ENCODE results near the gene RASSF3.

DNA sequence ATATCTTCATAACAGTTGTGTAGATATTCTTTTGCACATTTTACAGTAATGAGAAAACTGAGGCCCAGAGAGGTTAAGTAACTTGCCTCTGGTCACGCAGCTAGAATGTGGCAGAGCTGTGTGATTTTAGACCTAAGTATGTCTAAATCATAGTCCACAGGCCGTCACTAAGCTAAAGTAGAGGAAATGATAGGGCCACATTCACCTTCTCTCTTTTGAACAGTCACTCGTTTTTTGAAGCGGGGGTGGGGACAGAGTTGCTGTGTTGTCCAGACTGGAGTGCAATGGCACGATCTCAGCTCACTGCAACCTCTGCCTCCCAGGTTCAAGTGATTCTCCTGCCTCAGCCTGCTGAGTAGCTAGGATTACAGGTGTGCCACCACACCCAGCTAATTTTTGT is 68.5 kb downstream of the RASSF3 start:
- TF ChIP-seq, protein P1, sequence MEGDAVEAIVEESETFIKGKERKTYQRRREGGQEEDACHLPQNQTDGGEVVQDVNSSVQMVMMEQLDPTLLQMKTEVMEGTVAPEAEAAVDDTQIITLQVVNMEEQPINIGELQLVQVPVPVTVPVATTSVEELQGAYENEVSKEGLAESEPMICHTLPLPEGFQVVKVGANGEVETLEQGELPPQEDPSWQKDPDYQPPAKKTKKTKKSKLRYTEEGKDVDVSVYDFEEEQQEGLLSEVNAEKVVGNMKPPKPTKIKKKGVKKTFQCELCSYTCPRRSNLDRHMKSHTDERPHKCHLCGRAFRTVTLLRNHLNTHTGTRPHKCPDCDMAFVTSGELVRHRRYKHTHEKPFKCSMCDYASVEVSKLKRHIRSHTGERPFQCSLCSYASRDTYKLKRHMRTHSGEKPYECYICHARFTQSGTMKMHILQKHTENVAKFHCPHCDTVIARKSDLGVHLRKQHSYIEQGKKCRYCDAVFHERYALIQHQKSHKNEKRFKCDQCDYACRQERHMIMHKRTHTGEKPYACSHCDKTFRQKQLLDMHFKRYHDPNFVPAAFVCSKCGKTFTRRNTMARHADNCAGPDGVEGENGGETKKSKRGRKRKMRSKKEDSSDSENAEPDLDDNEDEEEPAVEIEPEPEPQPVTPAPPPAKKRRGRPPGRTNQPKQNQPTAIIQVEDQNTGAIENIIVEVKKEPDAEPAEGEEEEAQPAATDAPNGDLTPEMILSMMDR (IDR thresholded peaks at IDR 0.05): no peak
- TF ChIP-seq POLR2A (IDR thresholded peaks at IDR 0.05): no peak

Measured in heart left ventricle (tissue), 13 donors.